GM15510 (cell line): ENCODE measurements around the gene ARMH2.

Source experiments
- POLR2A ChIP-seq: IDR thresholded peaks from 3 replicates; pipeline ENCODE4 v1.6.1; 2011; ENCODE audit warnings: borderline replicate concordance; ENCODE audit not compliant: insufficient read length; ENCODE audit errors: extremely low read depth

The ARMH2 gene

GRCh38 chr6:24759718-24760117, 39.0 kb downstream of the ARMH2 start:
- TF ChIP-seq POLR2A = no peak

GRCh38 chr6:24757611-24758010, 41.1 kb downstream of the ARMH2 start:
- TF ChIP-seq POLR2A = no peak

DNA sequence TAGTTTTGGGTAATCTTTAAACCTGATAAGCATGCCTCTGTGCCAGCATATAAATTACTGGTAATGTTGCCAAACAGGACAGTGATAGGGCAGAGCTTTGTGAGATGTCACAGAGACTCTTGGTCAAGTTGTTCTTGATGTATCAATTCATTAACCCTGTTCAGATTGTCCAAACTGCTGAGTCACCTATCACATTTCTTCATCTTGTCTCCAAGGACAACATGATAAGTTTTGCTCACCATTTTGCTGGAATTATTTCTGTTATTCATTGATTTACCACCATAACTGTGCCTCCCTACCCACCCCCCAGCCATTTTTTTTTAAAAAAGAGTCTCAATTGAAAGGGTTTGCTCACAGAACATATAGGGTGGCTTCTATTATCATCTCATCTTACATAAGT, 43.4 kb downstream of the ARMH2 start:
- no peak for TF ChIP-seq POLR2A

DNA sequence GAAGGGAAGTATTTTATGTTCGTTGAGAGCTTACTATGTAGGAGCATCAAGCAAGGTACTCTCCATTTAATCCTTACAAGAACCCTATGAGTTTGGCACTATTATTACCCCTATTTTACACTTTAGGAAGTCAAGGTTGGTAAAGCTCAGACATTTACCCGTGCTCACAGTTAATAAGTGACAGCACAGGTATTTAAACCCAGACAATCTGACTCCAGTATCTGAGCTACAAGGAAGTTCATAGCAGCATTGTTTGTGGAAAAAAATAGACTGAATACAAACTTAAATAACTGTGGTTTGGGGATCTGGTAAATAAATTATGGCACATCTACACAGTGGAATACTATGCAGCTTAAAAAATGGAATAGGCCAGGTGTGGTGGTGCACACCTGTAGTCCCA, 45.2 kb downstream of the ARMH2 start:
- TF ChIP-seq POLR2A = no peak

- no peak for TF ChIP-seq POLR2A
Measured at GRCh38 chr6:24752917-24753492, 45.7 kb downstream of the ARMH2 start.

GRCh38 chr6:24752503-24752902, 46.2 kb downstream of the ARMH2 start:
- TF ChIP-seq POLR2A = no peak

- no peak for TF ChIP-seq POLR2A
Measured at GRCh38 chr6:24749297-24749696, 49.4 kb downstream of the ARMH2 start.
